ENCODE measurements around the gene RABGAP1L. TPM values are rescaled to one million over a fixed set of nuclear protein-coding genes. Genes with fewer than 3 reads are reported as not detected.
A peak's percentile ranks its signal among the peaks of the same experiment; 100 is the strongest.

The RABGAP1L gene
- total and polyA plus RNA-seq, 10 of the 15 experiments (the other 5 are each of a cell fraction or from before 2014, with no cell fraction given) = 5.8 to 194 (median 113) TPM

DNA sequence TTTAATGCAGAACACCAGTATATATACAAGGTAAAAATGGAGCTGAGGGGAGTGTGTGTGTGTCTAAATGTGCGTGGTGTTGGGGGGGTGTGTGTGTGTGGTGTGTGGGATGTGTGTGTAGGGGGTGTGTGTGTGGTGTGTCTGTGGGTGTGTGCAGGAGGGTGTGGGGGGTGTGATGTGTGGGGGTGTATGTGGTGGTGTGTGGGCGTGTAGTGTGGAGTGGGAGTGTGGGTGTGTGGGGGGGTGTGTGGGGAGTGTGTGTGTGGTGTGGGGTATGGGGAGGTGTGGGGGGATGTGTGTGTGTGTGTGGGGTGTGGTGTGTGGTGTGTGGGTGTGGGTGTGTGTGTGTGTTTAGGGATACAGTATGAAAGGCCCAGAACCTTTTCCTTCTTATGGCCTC is 638.1 kb downstream of the RABGAP1L start:
- 71% methylated on average over 1 of the region's 2 CpGs for WGBS (ENCODE audit: insufficient coverage, insufficient replicate concordance, low lambda C conversion rate, missing lambda C conversion rate)
- ATAC-seq (no peak), DNase-seq (ENCODE audit: low read depth, low spot score) (no peak), FAIRE-seq (no peak)
- H4K20me1 ChIP-seq (ENCODE audit: control insufficient read depth, insufficient read depth) = no peaks in the 10 kb centered on the region
- no peaks in the 10 kb centered on the region for H3K27me3 ChIP-seq (replicated peaks in 1 of 2; ENCODE audit: control insufficient read depth in 2 of 2, insufficient read depth in 2 of 2, low read length in 1 of 2)
- H3K9ac ChIP-seq (ENCODE audit: control insufficient read depth, insufficient read depth, low read length) = no peak overlapping the region
- no TSS peak for BruUV-seq (replicated peaks)
- in situ Hi-C loops (cut with MboI) = no loop called here
- H3K9me3 ChIP-seq (replicated peaks; ENCODE audit: control insufficient read depth, insufficient read depth, low read length) = no peaks in the 10 kb centered on the region
- H3K79me2 ChIP-seq (ENCODE audit: control insufficient read depth, insufficient read depth, low read length) = peaks cover 10% of the 10 kb centered on the region
- peak; percentile 17; the same call in 1 of the 2 replicates for TF ChIP-seq RUNX3 (IDR thresholded peaks at IDR 0.05; ENCODE audit: low read length)
- peak in 1 of 2 experiments; percentile 86; a peak in 2 of 3 replicates for TF ChIP-seq EGR1 (IDR thresholded peaks at IDR 0.05; ENCODE audit: borderline replicate concordance in 1 of 2, low read depth in 2 of 2, low read length in 2 of 2)
- no peak for TF ChIP-seq POU2F2 (IDR thresholded peaks at IDR 0.05; ENCODE audit: borderline replicate concordance, low read depth, low read length)
- H3K27ac ChIP-seq (ENCODE audit: control insufficient read depth, insufficient read depth) = no peak overlapping the region
- H3K36me3 ChIP-seq (ENCODE audit: control insufficient read depth in 2 of 2, insufficient read depth in 2 of 2, low read length in 1 of 2) = no peaks in the 10 kb centered on the region
- ChIA-PET RAD21 (ENCODE audit: unreplicated experiment) (no interaction called here), SMC1A (ENCODE audit: uncharacterized antibody, unreplicated experiment) (interaction anchor here (1.1 kb wide), 1 partner anchor 186 kb away, joined by 5 read pairs; no protein-coding TSS in a partner anchor), CTCF (interaction anchor here (1.8 kb wide), 1 partner anchor 187 kb away, joined by 6 read pairs; no protein-coding TSS in a partner anchor), POLR2A (interaction anchor here (1.2 to 1.3 kb wide), 2 partner anchors 12 to 188 kb away, joined by 3 to 4 read pairs; no protein-coding TSS in a partner anchor)
- no peak overlapping the region for H2AFZ ChIP-seq (ENCODE audit: control insufficient read depth, low read depth, low read length)
- no peak overlapping the region for H3K4me2 ChIP-seq (ENCODE audit: control insufficient read depth, insufficient read depth)
- H3K4me3 ChIP-seq = no peak overlapping the region
- intact Hi-C loops (cut with micrococcal nuclease; ENCODE audit: unreplicated experiment) = no loop called here
- H3K4me1 ChIP-seq (ENCODE audit: control insufficient read depth, insufficient read depth, low read length) = peaks cover 17% of the 10 kb centered on the region

DNA sequence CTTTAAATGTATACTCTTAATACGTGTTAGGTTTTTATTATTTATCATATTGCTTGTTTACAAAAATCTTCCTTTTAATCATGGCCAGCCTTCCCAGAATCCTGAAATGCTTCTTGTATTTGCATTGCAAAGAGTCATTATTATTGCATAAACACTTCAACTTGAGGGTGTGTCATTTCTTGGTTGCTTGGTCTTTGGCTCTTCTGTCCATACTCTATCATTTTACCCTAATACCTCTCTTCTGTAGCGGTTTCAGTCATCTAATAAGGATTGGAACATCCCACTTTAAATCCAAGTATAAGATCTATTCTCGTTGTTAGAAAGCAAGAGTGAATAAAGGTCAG is 639.8 kb downstream of the RABGAP1L start:
- H3K4me3 ChIP-seq = peak overlapping the region; percentile 79; the same call in 1 of the 2 replicates
- H3K9ac ChIP-seq (ENCODE audit: control insufficient read depth, insufficient read depth, low read length) = peak overlapping the region; percentile 77; the same call in 1 of the 2 replicates
- 25% methylated on average over 3 of the region's 3 CpGs for WGBS (ENCODE audit: insufficient coverage, insufficient replicate concordance, low lambda C conversion rate, missing lambda C conversion rate)
- ChIA-PET RAD21 (ENCODE audit: unreplicated experiment) (interaction anchor here (0.6 to 3.1 kb wide), 19 partner anchors 10 to 537 kb away, joined by 3 to 21 read pairs (median 5); partner anchors contain the start of gene CACYBP), SMC1A (ENCODE audit: uncharacterized antibody, unreplicated experiment) (interaction anchor here (0.9 to 2.7 kb wide), 27 partner anchors 8 to 536 kb away, joined by 3 to 15 read pairs (median 5); partner anchors contain the start of gene CACYBP), POLR2A (interaction anchor here (0.6 to 2.1 kb wide), 12 partner anchors 8 to 854 kb away, joined by 3 to 24 read pairs (median 4); partner anchors contain the start of gene CACYBP), CTCF (interaction anchor here (0.6 to 2.2 kb wide), 13 partner anchors 8 to 520 kb away, joined by 3 to 10 read pairs (median 4); no protein-coding TSS in a partner anchor)
- peak overlapping the region; percentile 79 for H3K4me2 ChIP-seq (ENCODE audit: control insufficient read depth, insufficient read depth)
- H3K79me2 ChIP-seq (ENCODE audit: control insufficient read depth, insufficient read depth, low read length) = peaks cover 10% of the 10 kb centered on the region
- no peaks in the 10 kb centered on the region for H3K27me3 ChIP-seq (replicated peaks in 1 of 2; ENCODE audit: control insufficient read depth in 2 of 2, insufficient read depth in 2 of 2, low read length in 1 of 2)
- H3K36me3 ChIP-seq (ENCODE audit: control insufficient read depth in 2 of 2, insufficient read depth in 2 of 2, low read length in 1 of 2) = no peaks in the 10 kb centered on the region
- no TSS peak for BruUV-seq (replicated peaks)
- H3K27ac ChIP-seq (ENCODE audit: control insufficient read depth, insufficient read depth) = peak overlapping the region; percentile 77
- intact Hi-C loops (cut with micrococcal nuclease; ENCODE audit: unreplicated experiment) (no loop called here), in situ Hi-C loops (cut with MboI) (no loop called here)
- FAIRE-seq (no peak), ATAC-seq (no peak; the same call in 2 of the 3 replicates), DNase-seq (ENCODE audit: low read depth, low spot score) (no peak)
- H2AFZ ChIP-seq (ENCODE audit: control insufficient read depth, low read depth, low read length) = peak overlapping the region; percentile 68
- no peaks in the 10 kb centered on the region for H4K20me1 ChIP-seq (ENCODE audit: control insufficient read depth, insufficient read depth)
- peaks cover 23% of the 10 kb centered on the region for H3K4me1 ChIP-seq (ENCODE audit: control insufficient read depth, insufficient read depth, low read length)
- H3K9me3 ChIP-seq (replicated peaks; ENCODE audit: control insufficient read depth, insufficient read depth, low read length) = no peaks in the 10 kb centered on the region
- TF ChIP-seq, protein P1, sequence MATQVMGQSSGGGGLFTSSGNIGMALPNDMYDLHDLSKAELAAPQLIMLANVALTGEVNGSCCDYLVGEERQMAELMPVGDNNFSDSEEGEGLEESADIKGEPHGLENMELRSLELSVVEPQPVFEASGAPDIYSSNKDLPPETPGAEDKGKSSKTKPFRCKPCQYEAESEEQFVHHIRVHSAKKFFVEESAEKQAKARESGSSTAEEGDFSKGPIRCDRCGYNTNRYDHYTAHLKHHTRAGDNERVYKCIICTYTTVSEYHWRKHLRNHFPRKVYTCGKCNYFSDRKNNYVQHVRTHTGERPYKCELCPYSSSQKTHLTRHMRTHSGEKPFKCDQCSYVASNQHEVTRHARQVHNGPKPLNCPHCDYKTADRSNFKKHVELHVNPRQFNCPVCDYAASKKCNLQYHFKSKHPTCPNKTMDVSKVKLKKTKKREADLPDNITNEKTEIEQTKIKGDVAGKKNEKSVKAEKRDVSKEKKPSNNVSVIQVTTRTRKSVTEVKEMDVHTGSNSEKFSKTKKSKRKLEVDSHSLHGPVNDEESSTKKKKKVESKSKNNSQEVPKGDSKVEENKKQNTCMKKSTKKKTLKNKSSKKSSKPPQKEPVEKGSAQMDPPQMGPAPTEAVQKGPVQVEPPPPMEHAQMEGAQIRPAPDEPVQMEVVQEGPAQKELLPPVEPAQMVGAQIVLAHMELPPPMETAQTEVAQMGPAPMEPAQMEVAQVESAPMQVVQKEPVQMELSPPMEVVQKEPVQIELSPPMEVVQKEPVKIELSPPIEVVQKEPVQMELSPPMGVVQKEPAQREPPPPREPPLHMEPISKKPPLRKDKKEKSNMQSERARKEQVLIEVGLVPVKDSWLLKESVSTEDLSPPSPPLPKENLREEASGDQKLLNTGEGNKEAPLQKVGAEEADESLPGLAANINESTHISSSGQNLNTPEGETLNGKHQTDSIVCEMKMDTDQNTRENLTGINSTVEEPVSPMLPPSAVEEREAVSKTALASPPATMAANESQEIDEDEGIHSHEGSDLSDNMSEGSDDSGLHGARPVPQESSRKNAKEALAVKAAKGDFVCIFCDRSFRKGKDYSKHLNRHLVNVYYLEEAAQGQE (IDR thresholded peaks at IDR 0.05; ENCODE audit: low read depth, low read length) = no peak
- no peak for TF ChIP-seq POLR2A (IDR thresholded peaks at IDR 0.05; ENCODE audit: low read depth, low read length)
- no peak for TF ChIP-seq CBX3 (IDR thresholded peaks at IDR 0.05; ENCODE audit: borderline replicate concordance, low read depth)
- TF ChIP-seq RUNX3 (IDR thresholded peaks at IDR 0.05; ENCODE audit: low read length) = no peak
- no peak for TF ChIP-seq ETV6 (conservative IDR thresholded peaks at IDR 0.05 in 1 of 2, IDR thresholded peaks at IDR 0.05 in 1 of 2; ENCODE audit: borderline replicate concordance in 1 of 2, low read depth in 1 of 2)
- no peak for TF ChIP-seq YY1 (IDR thresholded peaks at IDR 0.05; ENCODE audit: low read depth, low read length)
- TF ChIP-seq RFX5 (IDR thresholded peaks at IDR 0.05; ENCODE audit: low read depth, low read length) = no peak
- TF ChIP-seq MTA3 (IDR thresholded peaks at IDR 0.05; ENCODE audit: borderline replicate concordance, low read length) = no peak

Measured in GM12878 (cell line).